Neural progenitor cell (in vitro differentiated cells): ENCODE data around the gene PACS1.
"Not testable (repeated sequence)": the region's sequence is repeated elsewhere in the genome, so short reads cannot be mapped to it uniquely, and the experiment has no call there.

ENCODE experiments used
- CTCF ChIP-seq: fragments of 200-600 bp; sonication (generic); IDR thresholded peaks from 2 replicates; pipeline ENCODE4 v1.5.1; 2017; ENCODE audit warnings: antibody characterized with exemption, mild to moderate bottlenecking
- EZH2 ChIP-seq: fragments of 200-600 bp; sonication (generic); IDR thresholded peaks from 2 replicates; pipeline ENCODE4 v1.6.1; 2017; ENCODE audit warnings: antibody characterized with exemption, mild to moderate bottlenecking, moderate library complexity

- not testable (repeated sequence) for TF ChIP-seq CTCF, EZH2
Observed at GRCh38 chr11:66114957-66115356, 44.9 kb downstream of the PACS1 start.
